IPS-15b (cell line): Measurements from ENCODE around the gene FZD8.
"Not testable (repeated sequence)": the region's sequence is repeated elsewhere in the genome, so short reads cannot be mapped to it uniquely, and the experiment has no call there.

Experiments used
- H3K27me3 ChIP-seq: one replicate; pipeline ENCODE4 v1.6.1; 2013; ENCODE audit warnings: low read length; ENCODE audit not compliant: control insufficient read depth, insufficient read depth
- H3K36me3 ChIP-seq: one replicate; pipeline ENCODE4 v1.6.1; 2013; ENCODE audit warnings: low read length; ENCODE audit not compliant: control insufficient read depth, insufficient read depth
- H3K4me1 ChIP-seq: one replicate; pipeline ENCODE4 v1.6.1; 2013; ENCODE audit warnings: mild to moderate bottlenecking, low read length; ENCODE audit not compliant: control insufficient read depth, insufficient read depth
- H3K4me3 ChIP-seq: one replicate; pipeline ENCODE4 v1.5.1; 2013; ENCODE audit warnings: low read depth, low read length
- H3K9ac ChIP-seq: one replicate; pipeline ENCODE4 v1.6.1; 2013; ENCODE audit warnings: low read depth, mild to moderate bottlenecking, low read length
- H3K9me3 ChIP-seq: one replicate; pipeline ENCODE4 v1.6.1; 2013; ENCODE audit warnings: mild to moderate bottlenecking, low read length; ENCODE audit not compliant: control insufficient read depth, insufficient read depth

FZD8 gene, protein sequence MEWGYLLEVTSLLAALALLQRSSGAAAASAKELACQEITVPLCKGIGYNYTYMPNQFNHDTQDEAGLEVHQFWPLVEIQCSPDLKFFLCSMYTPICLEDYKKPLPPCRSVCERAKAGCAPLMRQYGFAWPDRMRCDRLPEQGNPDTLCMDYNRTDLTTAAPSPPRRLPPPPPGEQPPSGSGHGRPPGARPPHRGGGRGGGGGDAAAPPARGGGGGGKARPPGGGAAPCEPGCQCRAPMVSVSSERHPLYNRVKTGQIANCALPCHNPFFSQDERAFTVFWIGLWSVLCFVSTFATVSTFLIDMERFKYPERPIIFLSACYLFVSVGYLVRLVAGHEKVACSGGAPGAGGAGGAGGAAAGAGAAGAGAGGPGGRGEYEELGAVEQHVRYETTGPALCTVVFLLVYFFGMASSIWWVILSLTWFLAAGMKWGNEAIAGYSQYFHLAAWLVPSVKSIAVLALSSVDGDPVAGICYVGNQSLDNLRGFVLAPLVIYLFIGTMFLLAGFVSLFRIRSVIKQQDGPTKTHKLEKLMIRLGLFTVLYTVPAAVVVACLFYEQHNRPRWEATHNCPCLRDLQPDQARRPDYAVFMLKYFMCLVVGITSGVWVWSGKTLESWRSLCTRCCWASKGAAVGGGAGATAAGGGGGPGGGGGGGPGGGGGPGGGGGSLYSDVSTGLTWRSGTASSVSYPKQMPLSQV

GRCh38 chr10:35642035-35642792 is at the start of gene FZD8:
Gene FZD8, minus strand, starts transcription at chr10:35642296. Its CDS starts 867 bp downstream, at chr10:35641429.
- no peaks in the 10 kb centered on the region for H3K36me3 ChIP-seq
- H3K4me3 ChIP-seq = peak within 1 kb of the TSS; percentile 92
- H3K9ac ChIP-seq = peak within 1 kb of the TSS; percentile 60
- no peaks in the 10 kb centered on the region for H3K9me3 ChIP-seq
- no peaks in the 10 kb centered on the region for H3K27me3 ChIP-seq
- H3K4me1 ChIP-seq = peaks cover 9% of the 10 kb centered on the region

GRCh38 chr10:35691522-35692236 is 49.6 kb upstream of the FZD8 start:
- peak overlapping the region; percentile 24 for H3K4me3 ChIP-seq
- H3K9ac ChIP-seq = no peak overlapping the region
- peaks cover 35% of the 10 kb centered on the region for H3K4me1 ChIP-seq
- no peaks in the 10 kb centered on the region for H3K9me3 ChIP-seq
- no peaks in the 10 kb centered on the region for H3K36me3 ChIP-seq
- peaks cover 12% of the 10 kb centered on the region for H3K27me3 ChIP-seq

- Histone ChIP-seq H3K4me3 (no peak overlapping the region), H3K9me3 (no peaks in the 10 kb centered on the region), H3K27me3 (peaks cover 12% of the 10 kb centered on the region), H3K4me1 (peaks cover 26% of the 10 kb centered on the region), H3K9ac (no peak overlapping the region), H3K36me3 (no peaks in the 10 kb centered on the region)
Measured at GRCh38 chr10:35690534-35690933, 48.4 kb upstream of the FZD8 start.

GRCh38 chr10:35685858-35686257 is 43.8 kb upstream of the FZD8 start:
- not testable (repeated sequence) for H3K9me3 ChIP-seq, H3K4me1 ChIP-seq, H3K27me3 ChIP-seq, H3K9ac ChIP-seq, H3K36me3 ChIP-seq, H3K4me3 ChIP-seq

DNA sequence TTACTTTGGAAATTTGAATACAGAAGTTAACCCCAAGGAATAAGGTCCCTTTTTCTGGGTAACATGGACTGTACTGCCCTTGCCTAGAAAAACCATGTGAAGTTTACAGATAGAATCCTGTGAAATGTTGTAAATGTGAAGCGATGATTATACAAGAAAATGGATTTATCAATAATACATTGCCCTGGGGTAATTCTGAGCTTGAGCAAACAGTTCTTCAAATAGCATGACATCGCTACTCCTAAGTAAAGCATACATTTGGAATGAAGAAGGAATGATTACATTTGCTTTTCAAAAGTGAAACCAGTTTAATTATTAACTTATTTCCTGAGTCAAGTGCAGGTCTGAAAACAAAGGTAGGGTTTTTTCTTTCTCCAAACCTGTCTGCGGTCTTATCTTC is 43.3 kb upstream of the FZD8 start:
- Histone ChIP-seq H3K9me3 (no peaks in the 10 kb centered on the region), H3K4me3 (no peak overlapping the region), H3K9ac (no peak overlapping the region), H3K4me1 (peaks cover 5% of the 10 kb centered on the region), H3K27me3 (peaks cover 2% of the 10 kb centered on the region), H3K36me3 (no peaks in the 10 kb centered on the region)

GRCh38 chr10:35684586-35684985 is 42.5 kb upstream of the FZD8 start:
- no peak overlapping the region for H3K9ac ChIP-seq
- no peaks in the 10 kb centered on the region for H3K36me3 ChIP-seq
- no peak overlapping the region for H3K4me3 ChIP-seq
- H3K9me3 ChIP-seq = no peaks in the 10 kb centered on the region
- no peaks in the 10 kb centered on the region for H3K27me3 ChIP-seq
- H3K4me1 ChIP-seq = peaks cover 5% of the 10 kb centered on the region

DNA sequence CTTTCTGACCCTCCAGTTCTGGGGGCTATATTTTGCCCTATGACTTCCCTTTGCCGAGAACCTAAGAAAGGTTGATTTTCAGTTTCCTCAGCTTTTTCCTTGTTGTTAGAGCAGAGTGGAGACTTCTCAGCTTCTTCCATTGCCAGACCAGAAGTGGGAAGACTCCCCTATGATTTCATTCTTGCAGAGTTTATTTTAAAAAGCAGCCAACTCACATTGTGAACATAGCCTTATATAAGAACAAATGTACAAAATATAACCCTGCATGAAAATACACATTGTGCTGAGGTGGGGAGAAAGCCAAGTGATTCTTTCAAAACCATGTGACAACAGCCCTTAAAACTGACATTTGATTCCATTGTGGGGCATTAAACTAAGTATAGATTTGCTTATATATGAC is 33.8 kb upstream of the FZD8 start:
- no peaks in the 10 kb centered on the region for H3K27me3 ChIP-seq
- no peaks in the 10 kb centered on the region for H3K9me3 ChIP-seq
- no peak overlapping the region for H3K4me3 ChIP-seq
- no peaks in the 10 kb centered on the region for H3K4me1 ChIP-seq
- no peaks in the 10 kb centered on the region for H3K36me3 ChIP-seq
- H3K9ac ChIP-seq = no peak overlapping the region

DNA sequence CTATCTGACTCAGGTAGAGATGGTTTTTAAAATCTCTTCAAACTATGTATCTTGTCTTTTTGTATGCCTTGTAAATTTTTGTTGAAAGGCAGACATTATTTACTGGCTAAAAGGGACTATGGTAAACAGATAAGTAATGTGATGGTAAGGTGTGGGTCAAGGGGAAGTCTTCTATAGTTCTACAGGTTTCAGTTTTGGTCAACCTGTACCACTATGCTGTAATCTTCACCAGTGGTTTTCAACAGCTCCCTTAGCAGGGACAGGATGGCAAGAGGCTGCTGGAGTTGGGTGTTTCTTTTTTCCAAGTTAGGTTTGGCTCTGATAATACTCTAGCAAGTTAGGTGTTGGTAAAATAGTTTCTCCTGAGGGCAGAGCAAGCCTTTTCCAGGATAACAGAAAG is 32.7 kb upstream of the FZD8 start:
- Histone ChIP-seq H3K9me3 (no peaks in the 10 kb centered on the region), H3K36me3 (no peaks in the 10 kb centered on the region), H3K4me1 (no peaks in the 10 kb centered on the region), H3K9ac (no peak overlapping the region), H3K27me3 (no peaks in the 10 kb centered on the region), H3K4me3 (no peak overlapping the region)

- no peaks in the 10 kb centered on the region for H3K27me3 ChIP-seq
- peaks cover 9% of the 10 kb centered on the region for H3K4me1 ChIP-seq
- H3K9me3 ChIP-seq = no peaks in the 10 kb centered on the region
- H3K36me3 ChIP-seq = no peaks in the 10 kb centered on the region
- peak overlapping the region; percentile 1 for H3K4me3 ChIP-seq
- H3K9ac ChIP-seq = no peak overlapping the region
Measured at GRCh38 chr10:35668865-35669650, 27.0 kb upstream of the FZD8 start.

DNA sequence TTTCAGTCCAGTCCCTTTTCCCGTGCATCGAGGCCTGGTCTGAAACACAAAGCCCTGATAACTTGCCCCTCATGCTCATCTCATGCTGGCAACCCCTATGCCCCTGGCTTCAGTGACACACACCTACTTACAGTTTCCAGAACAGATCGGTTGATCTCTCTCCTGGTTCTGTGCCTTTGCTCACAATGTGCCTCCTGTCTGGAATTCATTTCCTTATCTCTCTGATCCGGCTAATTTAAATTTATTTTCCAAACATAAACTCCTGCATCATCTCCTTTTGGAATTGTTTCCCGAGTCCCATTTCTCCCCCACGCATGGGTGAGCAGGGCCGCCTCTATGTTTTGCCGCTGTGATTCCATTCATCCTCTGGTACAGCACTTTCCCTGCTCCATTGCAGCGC is 25.9 kb upstream of the FZD8 start:
- H3K4me3 ChIP-seq = no peak overlapping the region
- H3K36me3 ChIP-seq = no peaks in the 10 kb centered on the region
- H3K27me3 ChIP-seq = no peaks in the 10 kb centered on the region
- no peak overlapping the region for H3K9ac ChIP-seq
- no peaks in the 10 kb centered on the region for H3K9me3 ChIP-seq
- peaks cover 9% of the 10 kb centered on the region for H3K4me1 ChIP-seq
